Fibroblast of the aortic adventitia (primary cell): Measurements from ENCODE around the gene CORT. TPM values are rescaled to one million over a fixed set of nuclear protein-coding genes. Genes with fewer than 3 reads are reported as not detected.

Experiments
- DNase-seq: peaks from one replicate; pipeline ENCODE4 v3.0.0-alpha.2; 2010; ENCODE audit warnings: low read depth
- H3K4me3 ChIP-seq: 2 replicates; pipeline ENCODE4 v1.5.1; 2011; ENCODE audit warnings: low read depth, mild to moderate bottlenecking, control low read depth, low read length, moderate library complexity
- total RNA-seq: library from RNA; depleted of rRNA; stranded (reverse); fragments of >200 nt; gene quantifications from 2 replicates; pipeline ENCODE4 v1.2.3, GENCODE V29; 2012; ENCODE audit warnings: low replicate concordance
- TF ChIP-seq, protein P1 (sequence below): IDR thresholded peaks from 2 replicates; pipeline ENCODE4 v1.5.1; 2011; ENCODE audit warnings: mild to moderate bottlenecking, low read length, control low read depth, inconsistent platforms; ENCODE audit not compliant: insufficient read depth

Gene CORT
- total RNA-seq, 1 donor: 0.36 TPM

DNA sequence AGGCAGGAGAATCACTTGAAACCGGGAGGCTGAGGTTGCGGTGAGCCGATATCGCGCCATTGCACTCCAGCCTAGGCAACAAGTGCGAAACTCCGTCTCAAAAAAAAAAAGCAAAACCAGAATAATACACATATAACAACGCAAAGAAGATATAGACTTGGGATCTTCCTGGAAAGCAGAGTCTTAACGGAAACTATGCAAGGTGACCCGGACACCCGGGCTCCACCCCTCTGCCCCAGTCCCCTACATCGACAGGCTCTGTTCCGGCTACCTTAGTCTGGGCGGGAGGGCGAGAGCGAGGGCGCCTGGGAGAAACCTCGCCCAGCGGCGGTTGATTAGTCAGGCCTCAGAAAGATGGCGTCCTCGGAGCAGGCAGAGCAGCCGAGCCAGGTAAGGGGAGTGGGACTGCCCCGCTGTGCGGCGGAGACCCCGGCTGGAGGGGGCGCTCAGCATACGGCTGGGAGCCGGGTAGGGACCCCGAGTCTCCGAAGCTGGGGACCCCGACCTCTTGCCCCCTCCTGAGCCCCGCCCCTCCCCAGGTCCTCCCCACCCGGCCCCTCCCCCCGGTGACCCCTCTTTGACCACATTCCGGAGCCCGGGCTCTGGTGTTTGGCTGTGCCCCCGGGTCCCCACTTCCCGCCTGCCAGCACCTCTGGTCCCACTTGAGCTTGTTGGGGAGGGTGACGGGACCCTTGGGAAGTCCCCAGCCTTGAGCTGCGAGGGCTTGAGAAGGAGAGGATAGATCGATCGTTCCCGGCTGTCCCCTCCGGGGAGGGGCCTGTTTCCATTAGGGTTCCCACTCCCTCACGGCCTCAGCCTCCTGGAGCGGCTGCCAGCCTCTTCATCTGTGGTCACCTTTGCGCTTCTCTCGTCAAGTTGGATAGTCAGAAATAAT is 25.0 kb downstream of the CORT start, which contains the start of gene PEX14:
PEX14 (plus strand) TSS at position 338 of the 895 bp plus-strand sequence; CDS start at position 355, 17 bp downstream.
- TF ChIP-seq, protein P1, sequence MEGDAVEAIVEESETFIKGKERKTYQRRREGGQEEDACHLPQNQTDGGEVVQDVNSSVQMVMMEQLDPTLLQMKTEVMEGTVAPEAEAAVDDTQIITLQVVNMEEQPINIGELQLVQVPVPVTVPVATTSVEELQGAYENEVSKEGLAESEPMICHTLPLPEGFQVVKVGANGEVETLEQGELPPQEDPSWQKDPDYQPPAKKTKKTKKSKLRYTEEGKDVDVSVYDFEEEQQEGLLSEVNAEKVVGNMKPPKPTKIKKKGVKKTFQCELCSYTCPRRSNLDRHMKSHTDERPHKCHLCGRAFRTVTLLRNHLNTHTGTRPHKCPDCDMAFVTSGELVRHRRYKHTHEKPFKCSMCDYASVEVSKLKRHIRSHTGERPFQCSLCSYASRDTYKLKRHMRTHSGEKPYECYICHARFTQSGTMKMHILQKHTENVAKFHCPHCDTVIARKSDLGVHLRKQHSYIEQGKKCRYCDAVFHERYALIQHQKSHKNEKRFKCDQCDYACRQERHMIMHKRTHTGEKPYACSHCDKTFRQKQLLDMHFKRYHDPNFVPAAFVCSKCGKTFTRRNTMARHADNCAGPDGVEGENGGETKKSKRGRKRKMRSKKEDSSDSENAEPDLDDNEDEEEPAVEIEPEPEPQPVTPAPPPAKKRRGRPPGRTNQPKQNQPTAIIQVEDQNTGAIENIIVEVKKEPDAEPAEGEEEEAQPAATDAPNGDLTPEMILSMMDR: no peak
- H3K4me3 ChIP-seq: peak within 1 kb of the TSS; percentile 91
- DNase-seq: peak; percentile 77

DNA sequence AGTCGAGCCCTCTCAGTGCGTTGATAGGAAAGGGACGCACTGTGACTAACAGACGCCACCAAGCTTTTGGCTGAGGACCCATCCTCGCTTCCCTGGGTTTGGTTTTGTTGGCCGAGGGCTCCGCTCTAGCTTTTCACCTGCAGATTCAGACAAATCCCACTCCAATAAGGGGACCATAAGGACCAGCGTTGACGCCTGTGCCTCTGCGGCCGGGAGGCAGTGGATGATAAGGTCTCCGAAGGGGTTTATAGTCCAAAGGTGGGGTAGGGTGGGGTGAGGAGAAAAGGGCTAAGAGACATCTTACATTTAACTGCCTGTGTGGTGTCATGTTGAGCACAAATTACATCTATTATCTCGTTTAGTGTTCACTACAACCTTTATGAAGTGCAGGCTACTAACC is 25.7 kb downstream of the CORT start:
- DNase-seq: no peak
- TF ChIP-seq, protein P1: no peak
- H3K4me3 ChIP-seq: peak overlapping the region; percentile 91

DNA sequence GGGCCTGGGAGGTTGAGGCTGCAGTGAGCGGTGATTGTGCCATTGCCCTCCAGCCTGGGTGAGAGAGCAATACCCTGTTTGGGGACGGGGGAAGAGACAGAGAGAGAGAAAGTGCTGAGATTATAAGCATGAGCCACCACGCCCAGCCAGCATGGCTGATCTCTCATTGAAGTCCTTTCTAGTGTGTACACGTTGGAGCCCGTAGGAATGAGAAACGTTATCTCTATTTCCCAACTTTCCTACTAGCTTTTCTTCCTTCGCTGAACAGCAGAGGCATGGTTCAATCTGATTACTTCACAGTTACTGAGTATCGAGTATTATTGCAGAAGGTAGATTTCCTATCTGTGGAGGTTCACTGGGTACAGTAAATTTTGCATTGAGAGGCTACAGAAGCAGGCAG is 29.5 kb downstream of the CORT start:
- DNase-seq: no peak
- no peak overlapping the region for H3K4me3 ChIP-seq
- TF ChIP-seq, protein P1: no peak

DNA sequence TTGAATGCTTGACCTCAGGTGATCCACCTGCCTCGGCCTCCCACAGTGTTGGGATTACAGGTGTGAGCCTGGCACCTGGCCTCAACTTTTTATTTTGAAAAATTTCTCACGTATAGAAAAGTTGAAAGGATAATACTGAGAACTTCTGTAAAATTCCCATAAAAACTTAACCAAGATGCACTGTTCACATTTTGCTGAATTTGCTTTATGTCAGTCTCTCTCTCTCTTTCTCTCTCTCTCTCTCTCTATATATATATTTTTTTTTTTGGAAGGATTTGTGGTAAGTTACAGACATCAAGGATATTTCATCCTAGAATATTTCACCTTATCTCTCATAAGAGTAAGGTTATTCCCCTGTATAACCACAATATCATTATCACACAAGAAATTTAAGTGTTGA is 30.8 kb downstream of the CORT start:
- DNase-seq: no peak
- TF ChIP-seq, protein P1: no peak
- no peak overlapping the region for H3K4me3 ChIP-seq

DNA sequence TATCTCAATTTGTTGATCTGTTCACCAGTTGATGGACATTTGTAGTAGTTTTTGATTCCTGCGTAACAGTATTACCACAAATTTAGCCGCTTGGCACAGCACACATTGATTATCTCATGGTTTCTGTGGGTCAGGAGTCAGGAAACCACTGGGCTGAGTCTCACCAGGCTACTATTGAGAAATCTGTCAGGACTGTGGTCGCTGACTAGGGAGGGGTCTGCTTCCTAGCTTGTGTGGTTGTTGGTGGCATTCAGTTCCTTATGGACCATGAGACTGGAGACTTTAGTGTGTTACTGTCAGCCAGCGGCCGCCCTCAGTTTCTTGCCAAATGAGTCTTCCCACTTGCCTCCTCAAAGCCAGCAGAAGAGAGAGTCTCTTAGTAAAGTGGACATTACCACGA is 34.7 kb downstream of the CORT start:
- no peak overlapping the region for H3K4me3 ChIP-seq
- TF ChIP-seq, protein P1: no peak
- no peak for DNase-seq

DNA sequence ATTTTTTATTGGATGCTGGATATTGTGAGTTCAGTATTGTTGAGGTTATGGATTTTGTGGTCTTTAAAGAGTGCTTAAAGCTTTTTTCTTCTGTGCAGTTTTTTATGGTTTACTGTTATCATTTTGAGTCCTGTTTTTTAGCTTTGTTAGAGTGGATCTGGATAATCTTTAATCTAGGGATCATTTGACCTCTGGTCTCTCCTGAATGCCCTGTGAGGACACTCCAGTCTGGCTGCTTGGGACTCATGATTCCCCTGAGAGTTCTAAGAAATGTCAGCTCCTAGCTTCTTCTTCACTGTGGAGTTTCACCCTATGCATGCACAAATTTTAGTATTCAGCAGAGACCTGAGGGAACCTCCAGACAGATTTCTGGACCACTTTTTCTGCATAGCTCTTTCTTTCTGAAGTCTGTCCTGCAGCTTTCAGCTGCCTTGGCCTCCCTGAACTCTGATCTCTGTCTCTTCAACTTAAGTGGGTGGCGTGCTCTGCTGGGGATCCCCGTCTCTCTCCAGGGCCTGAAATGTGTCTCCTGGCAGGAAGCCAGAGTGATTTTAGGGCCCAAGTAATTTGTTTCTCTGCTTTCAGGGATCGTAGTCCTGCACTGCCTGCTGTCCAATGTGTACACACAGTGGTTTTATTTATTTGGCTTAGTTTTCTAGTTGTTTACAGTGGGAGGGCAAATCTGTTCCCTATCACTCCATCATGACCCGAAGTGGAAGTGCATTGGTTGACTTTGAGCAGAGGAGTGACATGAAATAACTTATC is 39.6 kb downstream of the CORT start:
- TF ChIP-seq, protein P1: no peak

More for the DNA sequence above, 39.6 kb downstream of the CORT start:
- no peak for DNase-seq
- H3K4me3 ChIP-seq: no peak overlapping the region
